Stromal cell of bone marrow (primary cell): ENCODE results near the gene UEVLD.
A peak's percentile ranks its signal among the peaks of the same experiment; 100 is the strongest.

ENCODE experiments used
- DNase-seq: peaks from one replicate; pipeline ENCODE4 v3.0.0-alpha.2; 2012; ENCODE audit warnings: low read depth

UEVLD gene

GRCh38 chr11:18498039-18498438 is 90.5 kb downstream of the UEVLD start:
- no peak for DNase-seq

GRCh38 chr11:18495703-18496102 is 92.8 kb downstream of the UEVLD start:
- DNase-seq: no peak

GRCh38 chr11:18495271-18495670 is 93.3 kb downstream of the UEVLD start:
- no peak for DNase-seq

GRCh38 chr11:18493310-18493709 is 95.2 kb downstream of the UEVLD start:
- DNase-seq: no peak

GRCh38 chr11:18492888-18493287 is 95.6 kb downstream of the UEVLD start:
- no peak for DNase-seq

GRCh38 chr11:18491924-18492323 is 96.6 kb downstream of the UEVLD start:
- DNase-seq: peak; percentile 24

GRCh38 chr11:18490736-18491485 is 97.6 kb downstream of the UEVLD start:
- no peak for DNase-seq

GRCh38 chr11:18490319-18490718 is 98.2 kb downstream of the UEVLD start:
- no peak for DNase-seq

- DNase-seq: no peak
Measured at GRCh38 chr11:18485913-18486528, 102.5 kb downstream of the UEVLD start.
